ENCODE measurements around the gene RLBP1. TPM values are rescaled to one million over a fixed set of nuclear protein-coding genes. Genes with fewer than 3 reads are reported as not detected.

The RLBP1 gene
- total RNA-seq, 1 donor from 2014 or later: not detected

- DNase-seq (ENCODE audit: low read depth, low spot score): no peak
Observed at GRCh38 chr15:89178307-89178977, 42.9 kb downstream of the RLBP1 start.

GRCh38 chr15:89177633-89178306, 43.6 kb downstream of the RLBP1 start:
- no peak for DNase-seq (ENCODE audit: low read depth, low spot score)

- DNase-seq (ENCODE audit: low read depth, low spot score): no peak
Observed at GRCh38 chr15:89177116-89177515, 44.3 kb downstream of the RLBP1 start.

GRCh38 chr15:89175617-89176191, 45.7 kb downstream of the RLBP1 start:
- DNase-seq (ENCODE audit: low read depth, low spot score): no peak

- DNase-seq (ENCODE audit: low read depth, low spot score): no peak
Observed at GRCh38 chr15:89174476-89174875, 46.9 kb downstream of the RLBP1 start.

GRCh38 chr15:89172921-89173320, 48.5 kb downstream of the RLBP1 start:
- DNase-seq (ENCODE audit: low read depth, low spot score): no peak

- no peak for DNase-seq (ENCODE audit: low read depth, low spot score)
Observed at GRCh38 chr15:89171136-89172072, 50.0 kb downstream of the RLBP1 start.

GRCh38 chr15:89170364-89170763, 51.0 kb downstream of the RLBP1 start:
- DNase-seq (ENCODE audit: low read depth, low spot score): no peak

GRCh38 chr15:89168316-89168833, 53.0 kb downstream of the RLBP1 start:
- DNase-seq (ENCODE audit: low read depth, low spot score): no peak

GRCh38 chr15:89167267-89168176, 53.9 kb downstream of the RLBP1 start:
- DNase-seq (ENCODE audit: low read depth, low spot score): peak; percentile 62

GRCh38 chr15:89165677-89166076, 55.7 kb downstream of the RLBP1 start:
- DNase-seq (ENCODE audit: low read depth, low spot score): no peak

GRCh38 chr15:89164712-89165211, 56.6 kb downstream of the RLBP1 start:
- no peak for DNase-seq (ENCODE audit: low read depth, low spot score)

GRCh38 chr15:89163271-89164055, 57.9 kb downstream of the RLBP1 start:
- no peak for DNase-seq (ENCODE audit: low read depth, low spot score)

GRCh38 chr15:89161666-89162065, 59.7 kb downstream of the RLBP1 start:
- DNase-seq (ENCODE audit: low read depth, low spot score): no peak

Other genes with a start within 250 kb of the RLBP1 start
- gene ABHD2, start 133.1 kb downstream of the RLBP1 start, total RNA-seq: 60.9 and 75.9 TPM in 2 replicates
- gene FANCI, start 22.4 kb upstream of the RLBP1 start, total RNA-seq: 36.5 and 55.3 TPM in 2 replicates
- 82.8 and 110 TPM in 2 replicates for gene POLG, start 113.2 kb upstream of the RLBP1 start, total RNA-seq